ENCODE measurements around the gene LIX1. TPM values are rescaled to one million over a fixed set of nuclear protein-coding genes. Genes with fewer than 3 reads are reported as not detected.

Gene LIX1
- total and polyA plus RNA-seq, 2 of the 8 experiments (the other 6 are each of a cell fraction or from before 2014, with no cell fraction given): 0.26 to 0.45 TPM

GRCh38 chr5:97088774-97089148 lies 53.6 kb downstream of the LIX1 start:
- no peak overlapping the region for H2BK20ac ChIP-seq (ENCODE audit: low read length)
- no peak for FAIRE-seq
- POLR2A ChIA-PET (ENCODE audit: partially characterized antibody): no interaction called here
- H3K4me3 ChIP-seq (ENCODE audit: extremely low read depth in 1 of 4, insufficient read depth in 2 of 4, low read depth in 3 of 4, low read length in 4 of 4): no peak overlapping the region
- no peak overlapping the region for H4K5ac ChIP-seq (ENCODE audit: insufficient read length, low read depth, low read length)
- H3K23me2 ChIP-seq (ENCODE audit: low read depth, low read length): no peaks in the 10 kb centered on the region
- H3K4ac ChIP-seq (replicated peaks; ENCODE audit: insufficient read length, low read depth, low read length): no peak overlapping the region
- H3K79me1 ChIP-seq (ENCODE audit: low read depth, low read length): no peaks in the 10 kb centered on the region
- no peak overlapping the region for H2BK12ac ChIP-seq (ENCODE audit: low read depth, low read length)
- H3K79me2 ChIP-seq (ENCODE audit: control insufficient read depth in 1 of 2, insufficient read depth in 2 of 2, low read length in 2 of 2): no peaks in the 10 kb centered on the region
- no peaks in the 10 kb centered on the region for H3K4me1 ChIP-seq (replicated peaks in 1 of 4; ENCODE audit: control insufficient read depth in 3 of 4, insufficient read depth in 4 of 4, low read length in 3 of 4)
- no peak overlapping the region for H2AFZ ChIP-seq (ENCODE audit: low read length)
- no peak overlapping the region for H2BK120ac ChIP-seq (replicated peaks; ENCODE audit: low read depth, low read length)
- CTCF ChIA-PET (ENCODE audit: partially characterized antibody): interaction anchor here (0.9 to 1.1 kb wide), 2 partner anchors 13 to 78 kb away, joined by 3 to 4 read pairs; no protein-coding TSS in a partner anchor
- H3K18ac ChIP-seq (ENCODE audit: extremely low read depth, low read length): no peak overlapping the region
- H4K91ac ChIP-seq (replicated peaks; ENCODE audit: insufficient read length, low read length): no peak overlapping the region
- no peak overlapping the region for H3K14ac ChIP-seq (ENCODE audit: insufficient read length)
- H3K36me3 ChIP-seq (ENCODE audit: control insufficient read depth in 2 of 4, insufficient read depth in 4 of 4, low read length in 3 of 4): peaks cover 0 to 10% (median 0%) of the 10 kb centered on the region in 4 experiments; a peak in 1 of 8 replicates
- no peak overlapping the region for H4K8ac ChIP-seq (ENCODE audit: extremely low read depth, insufficient read depth, low read length)
- H3K9me3 ChIP-seq (ENCODE audit: insufficient read depth in 2 of 2, low read depth in 1 of 2, low read length in 1 of 2): peaks cover 13 to 18% of the 10 kb centered on the region in 2 experiments
- no peak for TF ChIP-seq NANOG (IDR thresholded peaks at IDR 0.05; ENCODE audit: insufficient read depth, low read depth, low read length, poor library complexity, severe bottlenecking)
- no peak for TF ChIP-seq MAFK (IDR thresholded peaks at IDR 0.05; ENCODE audit: low read depth, low read length)
- no peak for TF ChIP-seq RXRA (IDR thresholded peaks at IDR 0.05; ENCODE audit: insufficient read depth, low read depth, low read length)
- TF ChIP-seq HDAC6 (IDR thresholded peaks at IDR 0.05; ENCODE audit: low read depth, low read length): no peak
- TF ChIP-seq JUN (IDR thresholded peaks at IDR 0.05; ENCODE audit: low read depth, low read length): no peak
- H2AK5ac ChIP-seq (ENCODE audit: low read depth, low read length): no peak overlapping the region
- DNase-seq (ENCODE audit: low read depth in 1 of 2, low spot score in 2 of 2): no peak
- no peak overlapping the region for H3K4me2 ChIP-seq (ENCODE audit: insufficient read depth in 1 of 2, low read depth in 2 of 2, low read length in 2 of 2)
- H2BK5ac ChIP-seq (ENCODE audit: low read depth, low read length): no peak overlapping the region
- no peak overlapping the region for H3K56ac ChIP-seq (replicated peaks; ENCODE audit: insufficient read length, low read depth, low read length)
- H3K9ac ChIP-seq (replicated peaks in 1 of 4; ENCODE audit: extremely low read depth in 1 of 4, low read depth in 3 of 4, low read length in 3 of 4): no peak overlapping the region
- no peak overlapping the region for H3K27ac ChIP-seq (ENCODE audit: low read depth, low read length)
- no peak overlapping the region for H3K23ac ChIP-seq (ENCODE audit: insufficient read length)
- no peaks in the 10 kb centered on the region for H3K27me3 ChIP-seq (replicated peaks in 1 of 4; ENCODE audit: control insufficient read depth in 3 of 4, extremely low read depth in 1 of 4, insufficient read depth in 3 of 4, low read length in 3 of 4)
- no peaks in the 10 kb centered on the region for H4K20me1 ChIP-seq (replicated peaks in 1 of 2; ENCODE audit: control insufficient read depth in 1 of 2, insufficient read depth in 2 of 2, low read length in 2 of 2)
- WGBS, 2 experiments (ENCODE audit: extremely low coverage in 1 of 2, insufficient coverage in 1 of 2, insufficient read length in 1 of 2, insufficient replicate concordance in 2 of 2, low coverage in 1 of 2, low lambda C conversion rate in 2 of 2, missing lambda C conversion rate in 1 of 2): 94% methylated on average over 2 of the region's 2 CpGs; no CpG with 5 or more reads in 1 of the 2 experiments
- H2BK15ac ChIP-seq (ENCODE audit: low read length): no peak overlapping the region
